ENCODE data around the gene SELENOV.
A peak's percentile ranks its signal among the peaks of the same experiment; 100 is the strongest.

The SELENOV gene

DNA sequence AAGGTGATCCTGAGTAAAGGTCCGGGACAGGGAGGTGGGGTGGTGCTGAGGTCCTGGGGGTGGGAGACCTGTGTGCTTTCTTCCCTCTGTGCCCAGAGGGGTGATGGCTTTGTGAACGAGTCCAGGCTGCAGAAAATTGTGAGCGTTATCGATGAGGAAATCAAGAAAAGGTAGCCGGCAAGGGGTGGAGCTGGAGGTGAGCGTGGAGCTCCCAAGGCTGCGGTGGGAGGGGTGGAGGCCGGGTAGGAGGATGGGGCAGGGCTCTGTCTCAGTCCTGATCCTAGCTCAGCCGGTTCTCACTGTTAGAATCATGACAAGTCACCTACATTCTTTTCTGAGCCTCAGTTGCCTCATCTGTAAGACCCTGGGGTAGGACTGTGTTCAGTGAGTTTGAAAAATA, 4.0 kb downstream of the SELENOV start:
- FAIRE-seq (no peak), DNase-seq (ENCODE audit: low spot score) (no peak)

DNA sequence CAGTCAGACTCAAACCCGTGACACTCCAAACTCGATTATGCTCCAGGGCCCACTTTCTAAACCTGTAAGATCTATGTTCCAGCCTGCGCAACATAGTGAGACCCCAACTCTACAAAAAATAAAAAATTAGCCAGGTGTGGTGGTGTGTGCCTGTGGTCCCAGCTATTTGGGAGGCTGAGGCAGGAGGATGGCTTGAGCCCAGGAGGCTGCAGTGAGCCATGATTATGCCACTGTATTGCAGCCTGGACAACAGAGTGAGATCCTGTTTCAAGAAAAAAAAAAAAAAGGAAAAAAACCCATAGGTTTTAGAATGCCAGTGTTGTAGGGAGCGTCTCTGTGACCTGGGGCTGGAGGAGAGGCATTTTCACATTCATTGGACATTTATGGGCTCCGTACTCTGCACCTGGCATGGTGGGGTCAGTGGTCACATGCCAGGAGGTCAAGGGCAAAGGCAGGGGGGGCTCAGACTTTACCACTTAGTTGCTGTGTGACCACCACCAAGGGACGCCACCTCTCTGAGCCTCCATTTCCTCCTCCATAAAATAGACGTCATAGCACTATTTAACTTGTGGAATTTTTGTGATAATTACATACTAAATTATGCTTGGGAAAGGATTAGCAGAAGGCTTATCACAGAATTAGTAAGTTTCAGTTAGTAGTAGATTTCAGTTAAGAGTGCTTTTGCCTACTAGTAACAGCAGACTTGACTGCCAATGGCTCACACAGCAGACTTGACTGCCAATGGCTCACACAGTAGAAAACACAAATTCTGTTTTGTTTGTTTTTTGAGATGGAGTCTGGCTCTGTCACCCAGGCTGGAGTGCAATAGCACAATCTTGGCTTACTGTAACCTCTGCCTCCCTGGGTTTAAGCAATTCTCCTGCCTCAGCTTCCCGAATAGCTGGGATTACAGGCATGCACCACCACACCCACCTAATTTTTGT, 5.9 kb downstream of the SELENOV start:
- no peak for FAIRE-seq

DNA sequence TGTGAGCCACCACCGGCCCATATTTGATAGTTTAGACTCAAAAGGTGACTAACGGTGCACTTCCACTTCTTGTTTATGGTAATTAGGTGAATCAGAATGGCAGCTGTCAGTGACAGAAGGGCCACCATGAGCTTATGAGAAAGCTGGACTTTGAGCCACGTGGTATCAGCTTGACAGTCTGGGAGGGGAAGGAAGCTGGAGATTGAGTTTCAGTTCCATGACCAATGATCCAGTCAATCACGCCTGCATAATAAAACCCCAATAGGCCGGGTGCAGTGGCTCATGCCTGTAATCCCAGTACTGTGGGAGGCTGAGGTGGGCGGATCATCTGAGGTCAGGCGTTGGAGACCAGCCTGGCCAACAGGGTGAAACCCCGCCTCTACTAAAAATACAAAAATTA, 9.6 kb downstream of the SELENOV start:
- no peak for DNase-seq (ENCODE audit: low spot score)
- FAIRE-seq = no peak

More for the DNA sequence above, 5.9 kb downstream of the SELENOV start:
- no peak for DNase-seq (ENCODE audit: low spot score)

DNA sequence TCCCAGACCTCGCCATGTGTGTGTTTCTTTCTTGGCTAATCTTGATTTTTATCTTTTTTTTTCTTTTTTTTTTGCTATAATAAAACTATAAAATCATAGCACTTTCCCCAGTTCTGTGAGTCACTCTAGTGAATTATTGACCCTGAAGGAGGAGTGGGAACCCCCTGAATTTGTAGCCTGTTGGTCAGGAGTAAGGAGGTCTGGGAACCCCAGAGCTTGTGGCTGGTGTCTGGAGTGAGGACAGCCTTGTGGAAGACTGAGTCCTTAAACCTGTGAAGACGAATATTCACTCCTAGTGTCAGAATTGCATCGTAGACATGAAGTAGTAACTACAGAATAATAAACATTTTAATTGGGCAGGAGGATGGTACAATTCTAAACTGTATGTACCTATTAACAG, 10.3 kb downstream of the SELENOV start:
- FAIRE-seq (no peak), DNase-seq (ENCODE audit: low spot score) (no peak)

DNA sequence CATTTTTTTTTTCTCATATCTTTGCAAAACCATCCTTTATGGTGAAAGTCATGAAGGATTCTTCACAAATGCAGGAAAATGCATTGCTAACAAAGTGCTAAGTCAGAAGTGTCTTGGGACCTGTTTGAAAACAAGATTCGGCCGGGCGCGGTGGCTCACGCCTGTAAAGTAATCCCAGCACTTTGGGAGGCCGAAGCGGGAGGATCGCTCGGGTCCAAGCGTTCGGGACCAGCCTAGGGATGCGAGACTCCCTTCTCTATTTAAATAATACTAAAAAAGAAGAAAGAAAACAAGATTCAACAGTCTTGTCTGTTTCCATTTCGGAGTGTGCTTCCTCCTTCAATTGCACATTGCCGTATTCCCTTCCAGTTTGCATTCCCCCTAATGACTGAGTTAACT, 16.9 kb downstream of the SELENOV start:
- DNase-seq (ENCODE audit: low spot score) (no peak), FAIRE-seq (no peak)

DNA sequence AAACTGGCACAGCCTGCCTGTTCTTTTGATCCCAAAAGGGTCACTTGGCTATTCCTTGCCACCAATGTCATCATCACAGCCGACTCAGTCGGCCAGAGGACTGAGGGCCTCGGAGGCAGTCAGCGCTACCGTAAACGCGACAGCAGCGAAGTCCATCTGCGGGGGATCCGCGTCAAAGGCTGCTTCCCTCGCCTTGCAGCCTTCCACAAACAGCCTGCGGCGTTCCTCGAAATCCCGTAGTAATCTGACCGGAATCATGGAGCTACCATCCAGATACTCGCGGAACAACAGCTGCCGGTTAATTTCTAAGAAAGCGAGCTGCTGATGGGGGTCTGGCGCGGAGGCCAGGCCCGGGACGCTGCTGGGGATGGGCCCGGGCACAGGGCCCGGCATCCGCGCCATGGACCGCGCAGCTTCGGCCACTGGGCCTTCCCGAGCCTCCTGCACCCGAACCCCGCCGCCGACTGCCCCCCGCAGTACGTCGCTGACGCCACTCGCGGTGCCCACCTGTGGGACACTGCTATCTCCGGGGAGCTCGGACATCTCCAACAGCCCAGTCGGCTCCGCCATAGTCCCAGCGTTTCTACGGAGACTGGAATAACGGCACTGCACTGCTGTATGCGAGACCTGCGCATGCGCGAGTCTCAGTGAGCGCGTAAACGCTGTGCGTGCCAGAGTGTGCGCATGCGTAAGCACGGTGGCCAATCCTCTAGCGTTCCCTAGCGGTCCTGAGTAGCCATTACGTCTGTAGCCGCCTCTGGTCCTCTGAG, 17.5 kb downstream of the SELENOV start, which contains the start of gene EID2B:
TSS of gene EID2B (minus strand) at position 620 of the 770 bp plus-strand sequence. CDS start at position 570, 50 bp downstream.
- DNase-seq (ENCODE audit: low spot score) = peak; percentile 97
- FAIRE-seq = peak; percentile 68

DNA sequence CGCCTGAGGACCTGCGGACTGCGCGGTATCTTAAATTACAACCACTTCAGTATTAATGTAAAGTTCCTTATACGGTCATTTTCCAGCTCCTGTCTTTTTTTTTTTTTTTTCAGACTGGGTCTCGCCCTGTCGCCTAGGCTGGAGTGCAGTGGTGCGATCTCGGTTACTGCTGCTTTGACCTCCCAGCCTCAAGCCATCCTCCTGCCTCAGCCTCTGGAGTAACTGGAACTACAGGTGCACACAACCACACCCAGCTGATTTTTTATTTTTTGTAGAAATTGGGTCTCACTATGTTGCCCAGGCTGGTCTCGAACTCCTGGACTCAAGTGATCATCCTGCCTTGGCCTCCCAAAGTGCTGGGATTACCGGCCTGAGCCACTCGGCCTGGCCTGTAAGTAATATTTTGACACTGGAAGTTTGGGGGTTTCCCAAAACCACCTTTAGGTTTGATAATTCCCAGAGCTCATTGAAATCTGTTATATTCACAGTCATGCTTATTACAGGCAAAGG, 18.1 kb downstream of the SELENOV start:
- no peak for DNase-seq (ENCODE audit: low spot score)
- FAIRE-seq = no peak

DNA sequence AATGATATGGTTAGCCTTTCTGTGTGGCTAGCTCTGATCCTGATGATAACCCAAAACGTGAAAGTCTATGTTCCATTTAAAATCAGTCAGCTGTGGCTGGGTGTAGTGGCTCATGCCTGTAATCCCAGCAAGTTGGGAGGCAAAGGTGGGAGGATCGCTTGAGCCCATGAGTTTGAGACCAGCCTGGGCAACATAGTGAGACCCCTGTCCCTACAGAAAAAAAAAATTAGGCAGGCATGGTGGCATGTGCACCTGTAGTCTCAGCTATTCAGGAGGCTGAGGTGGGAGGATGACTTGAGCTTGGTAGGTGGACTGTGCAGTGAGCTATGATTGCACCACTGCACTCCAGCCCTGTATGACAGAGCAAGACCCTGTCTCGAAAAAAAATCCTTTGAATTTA, 18.9 kb downstream of the SELENOV start:
- DNase-seq (ENCODE audit: low spot score) (no peak), FAIRE-seq (no peak)

DNA sequence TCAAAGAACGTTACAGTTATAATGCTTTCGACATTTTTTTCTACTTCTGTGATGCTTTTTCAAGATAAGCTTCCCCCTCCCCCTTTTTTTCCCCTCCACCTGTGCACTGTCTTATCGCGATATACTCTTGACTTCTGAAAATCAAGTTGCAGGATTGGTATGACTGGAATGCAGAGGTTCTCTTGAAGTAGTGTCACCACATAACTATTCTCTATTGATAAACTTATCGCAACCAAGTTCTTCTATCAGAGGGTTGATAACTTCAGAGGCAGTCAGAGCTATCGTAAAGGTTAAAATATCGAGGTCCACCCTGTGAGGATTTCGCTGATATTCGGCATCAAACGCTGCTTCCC, 24.2 kb downstream of the SELENOV start:
- FAIRE-seq (no peak), DNase-seq (ENCODE audit: low spot score) (peak; percentile 48)

DNA sequence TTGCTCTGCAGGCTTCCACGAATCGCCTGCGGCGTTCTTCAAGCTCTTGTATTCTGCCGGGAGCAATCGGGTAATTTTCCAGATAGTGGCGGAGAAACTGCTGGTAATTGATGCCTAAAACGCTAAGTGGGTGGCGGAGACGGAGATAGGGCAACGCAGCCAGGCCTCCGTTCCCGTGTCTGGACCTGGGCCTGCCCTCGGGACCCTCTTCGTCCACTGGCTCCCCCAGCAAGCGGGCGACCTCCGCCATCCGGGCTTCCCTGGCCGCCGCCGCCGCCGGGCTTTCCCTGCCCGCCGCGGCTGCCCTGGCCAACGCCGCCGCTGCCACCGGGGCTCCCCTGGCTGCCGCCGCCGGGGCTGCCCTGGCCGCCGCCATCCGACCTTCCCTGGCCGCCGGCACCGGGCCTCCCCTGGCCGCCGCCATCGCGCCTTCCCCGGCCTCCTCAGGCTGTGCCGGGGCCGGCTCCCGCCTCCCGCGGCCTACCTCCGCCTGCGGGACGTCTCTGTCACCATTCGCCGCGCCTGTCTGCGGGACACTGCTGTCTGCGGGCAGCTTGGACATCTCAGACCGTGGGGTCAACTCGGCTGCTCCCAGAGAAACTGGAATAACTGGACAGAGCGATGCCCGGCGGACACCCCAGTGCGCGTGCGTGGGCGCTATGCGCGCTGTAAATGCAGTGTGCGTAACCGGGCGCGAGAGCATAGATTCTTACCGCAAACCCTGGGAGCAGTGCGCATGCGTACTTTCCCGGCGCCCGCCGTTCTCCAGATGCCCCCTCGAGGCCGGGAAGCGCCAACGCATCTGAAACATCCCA, 24.8 kb downstream of the SELENOV start, which contains the start of gene EID2:
TSS of gene EID2 (minus strand) at position 644 of the 815 bp plus-strand sequence. CDS start at position 562, 82 bp downstream.
- DNase-seq (ENCODE audit: low spot score) (peak; percentile 95), FAIRE-seq (peak; percentile 40)

DNA sequence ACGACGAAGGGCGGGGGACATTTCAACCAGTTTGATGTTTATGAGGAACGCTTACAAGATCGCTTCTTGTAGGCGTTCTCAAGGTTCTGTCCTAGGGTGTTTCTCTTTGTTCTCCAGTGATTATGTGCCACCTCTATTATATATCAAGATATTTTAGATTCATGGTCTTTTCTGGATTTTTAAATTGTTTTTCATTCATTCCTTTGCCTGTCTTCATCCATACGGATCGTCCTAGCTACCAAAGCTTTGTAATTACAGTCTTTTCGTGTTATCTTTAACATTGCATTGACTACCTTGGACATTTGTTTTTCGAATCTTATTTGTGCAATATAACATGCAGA, 25.4 kb downstream of the SELENOV start:
- FAIRE-seq (no peak), DNase-seq (ENCODE audit: low spot score) (no peak)

DNA sequence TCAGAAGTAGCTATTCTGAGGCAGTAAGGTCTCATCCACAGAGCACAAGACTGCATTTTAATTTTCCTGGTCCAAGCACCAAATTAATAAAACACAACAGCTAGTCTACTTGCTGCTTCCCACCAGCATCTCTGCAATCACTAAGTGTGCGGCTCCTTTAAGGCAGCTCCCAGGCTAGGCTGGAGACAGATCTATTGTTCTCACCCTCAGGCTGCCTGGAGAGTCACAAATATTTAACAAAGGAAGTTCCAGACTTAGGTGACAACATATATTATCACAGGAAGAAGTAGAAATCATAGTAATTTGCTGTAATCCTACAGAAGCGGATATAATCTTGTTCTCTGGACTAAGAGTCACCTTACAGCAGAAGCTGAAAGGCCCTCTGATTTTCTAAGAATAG, 27.3 kb downstream of the SELENOV start:
- FAIRE-seq (no peak), DNase-seq (ENCODE audit: low spot score) (no peak)

DNA sequence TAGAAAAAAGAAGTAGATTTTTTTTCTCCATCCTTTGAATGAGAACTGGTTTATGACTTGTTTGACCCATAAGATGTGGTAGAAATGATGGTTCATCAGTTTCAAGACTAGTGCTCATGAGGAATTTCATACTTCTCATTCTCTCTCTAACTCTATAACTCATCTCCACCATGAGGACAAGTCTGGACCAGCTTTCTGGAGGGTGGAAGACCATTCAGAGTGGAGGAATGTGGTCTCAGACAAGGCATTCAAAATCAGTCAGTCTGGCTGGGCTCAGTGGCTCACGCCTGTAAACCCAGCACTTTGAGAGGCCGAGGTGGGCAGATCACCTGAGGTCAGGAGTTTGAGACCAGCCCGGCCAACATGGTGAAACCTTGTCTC, 28.5 kb downstream of the SELENOV start:
- no peak for FAIRE-seq
- no peak for DNase-seq (ENCODE audit: low spot score)

DNA sequence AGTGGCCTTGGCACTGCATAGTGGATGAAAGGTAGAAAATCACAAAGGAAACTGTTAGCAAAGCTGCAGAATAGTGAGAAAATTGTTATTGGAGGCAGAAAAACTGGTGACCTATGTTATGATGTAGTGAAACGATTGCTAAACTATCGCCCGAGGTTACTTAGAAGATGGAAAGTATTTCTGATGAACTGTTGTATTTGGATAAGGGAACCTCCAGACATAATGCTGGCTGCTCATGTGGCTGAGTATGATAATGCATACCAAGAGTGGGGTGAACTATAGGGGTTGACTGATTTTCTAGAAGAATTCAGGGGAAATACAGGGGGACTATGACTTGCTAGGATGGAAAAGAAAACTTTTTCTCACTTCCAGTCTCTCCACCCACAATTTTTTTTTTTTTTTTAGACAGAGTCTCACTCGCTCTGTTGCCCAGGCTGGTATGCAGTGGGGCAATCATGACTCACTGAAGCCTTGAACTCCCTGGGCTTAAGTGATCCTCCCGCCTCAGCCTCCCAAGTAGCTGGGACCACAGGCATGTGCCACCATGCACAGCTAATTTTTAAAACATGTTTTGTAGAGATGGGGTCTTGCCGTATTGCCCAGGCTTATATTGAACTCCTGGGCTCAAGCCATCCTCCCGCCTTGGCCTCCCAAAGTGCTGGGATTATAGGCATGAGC, 29.4 kb downstream of the SELENOV start:
- DNase-seq (ENCODE audit: low spot score) = no peak

DNA sequence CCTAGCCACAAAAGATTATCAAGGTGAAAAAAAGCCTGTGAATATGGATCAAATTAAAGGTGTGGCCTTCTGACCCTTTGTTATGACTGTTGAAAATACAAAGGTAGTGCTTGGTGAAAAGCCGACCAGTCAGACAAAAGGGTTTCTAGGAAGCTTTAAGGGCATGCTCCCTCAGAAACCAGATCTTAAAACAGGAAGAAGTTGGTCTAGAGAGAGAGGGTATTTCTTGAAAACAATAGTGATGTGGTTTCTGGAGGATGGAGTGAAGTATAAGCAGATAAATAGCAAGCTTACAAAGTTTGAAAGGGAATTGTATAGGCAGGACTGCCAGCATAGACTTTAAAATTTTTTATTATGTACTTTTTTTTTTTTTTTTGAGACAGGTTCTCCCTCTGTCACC, 30.0 kb downstream of the SELENOV start:
- DNase-seq (ENCODE audit: low spot score) (no peak), FAIRE-seq (no peak)

More for the DNA sequence above, 29.4 kb downstream of the SELENOV start:
- no peak for FAIRE-seq

DNA sequence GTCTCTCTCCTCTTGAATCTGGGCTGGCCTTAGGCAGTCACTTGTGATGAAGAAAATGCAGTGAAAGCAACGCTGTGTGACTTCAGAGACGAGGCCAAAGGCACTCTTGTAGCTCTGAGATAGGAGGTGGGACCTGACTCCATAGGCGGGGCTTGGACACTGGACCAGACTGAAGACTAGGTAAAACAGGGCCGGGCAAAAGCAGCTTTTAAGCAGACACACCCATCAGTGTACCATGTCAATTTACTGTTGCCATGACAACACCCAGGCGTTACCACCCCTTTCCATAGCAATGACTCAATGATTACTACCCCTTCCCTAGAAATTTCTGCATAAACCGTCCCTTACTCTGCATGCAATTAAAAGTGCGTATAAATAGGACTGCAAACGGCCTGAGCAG, 31.7 kb downstream of the SELENOV start:
- no peak for DNase-seq (ENCODE audit: low spot score)
- no peak for FAIRE-seq

DNA sequence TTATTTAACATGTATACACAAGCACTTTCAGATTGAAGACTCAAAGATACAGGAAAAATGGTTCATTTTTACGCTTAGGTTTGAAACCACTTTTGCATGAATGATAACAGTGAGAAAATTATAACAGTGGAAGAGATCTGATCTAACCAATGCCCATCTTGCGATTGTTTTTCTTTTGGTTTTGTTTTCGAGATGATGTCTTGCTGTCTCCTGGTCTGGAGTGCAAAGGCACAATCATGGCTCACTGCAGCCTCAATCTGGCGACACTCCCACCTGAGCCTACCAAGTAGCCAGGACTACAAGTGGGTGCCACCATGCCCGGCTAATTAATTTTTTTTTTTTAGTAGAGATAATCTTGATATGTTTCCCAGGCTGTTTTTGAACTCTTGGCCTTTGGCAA, 35.3 kb downstream of the SELENOV start:
- DNase-seq (ENCODE audit: low spot score) = no peak
- no peak for FAIRE-seq

DNA sequence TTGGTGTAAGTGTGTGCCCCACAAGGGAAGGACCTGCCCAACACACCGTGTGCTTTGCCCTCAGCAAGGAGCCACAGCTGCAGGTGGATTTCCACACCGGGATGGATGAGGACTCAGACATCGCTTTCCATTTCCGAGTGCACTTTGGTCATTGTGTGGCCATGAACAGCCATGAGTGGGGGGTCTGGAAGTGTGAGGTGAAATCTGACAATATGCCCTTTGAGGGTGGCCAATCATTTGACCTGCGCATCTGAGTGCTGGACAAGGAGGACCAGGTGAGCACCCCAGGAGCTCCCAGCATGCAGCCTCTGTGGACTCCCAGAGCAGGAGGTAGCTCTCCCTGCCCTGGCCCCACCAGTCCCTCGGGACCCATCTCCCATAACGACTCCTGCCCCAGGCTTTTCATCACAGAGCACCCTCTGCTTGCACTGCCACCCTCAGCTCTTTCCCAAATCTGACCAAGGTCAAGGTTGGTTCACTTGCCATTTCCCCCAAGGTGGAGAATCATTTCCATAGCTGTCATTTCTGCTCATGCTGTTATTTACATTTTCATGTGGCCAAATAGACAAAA, 38.2 kb downstream of the SELENOV start:
- FAIRE-seq (no peak), DNase-seq (ENCODE audit: low spot score) (no peak)

DNA sequence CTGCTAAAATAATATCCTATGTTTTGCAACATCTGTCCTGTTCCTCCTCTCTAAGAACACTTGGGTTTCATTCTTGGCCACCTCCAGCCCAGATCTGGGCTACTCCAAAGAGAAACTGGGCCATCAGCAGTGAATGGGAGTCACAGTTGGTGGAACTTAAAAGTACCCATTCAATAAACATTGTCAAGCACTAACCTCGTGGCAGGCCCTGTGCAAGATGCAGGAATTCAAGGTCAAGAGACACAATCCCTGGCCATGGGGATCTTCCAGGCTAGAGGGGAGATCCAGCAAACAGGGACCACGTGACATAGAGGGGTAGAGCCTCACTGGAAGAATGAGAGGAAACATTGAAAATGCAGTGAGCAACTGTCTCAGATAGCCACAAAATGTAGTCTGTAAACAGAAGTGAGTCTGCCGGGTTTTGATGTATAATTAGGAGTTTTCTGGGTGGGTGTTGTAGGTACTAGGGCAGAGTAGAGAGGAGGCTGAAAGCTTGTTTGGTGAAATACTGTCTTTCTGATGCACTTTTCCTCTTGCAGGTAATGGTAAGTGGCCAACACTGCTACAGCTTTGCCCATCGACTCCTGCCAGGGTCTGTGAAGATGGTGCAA, 39.9 kb downstream of the SELENOV start:
- FAIRE-seq (no peak), DNase-seq (ENCODE audit: low spot score) (no peak)

DNA sequence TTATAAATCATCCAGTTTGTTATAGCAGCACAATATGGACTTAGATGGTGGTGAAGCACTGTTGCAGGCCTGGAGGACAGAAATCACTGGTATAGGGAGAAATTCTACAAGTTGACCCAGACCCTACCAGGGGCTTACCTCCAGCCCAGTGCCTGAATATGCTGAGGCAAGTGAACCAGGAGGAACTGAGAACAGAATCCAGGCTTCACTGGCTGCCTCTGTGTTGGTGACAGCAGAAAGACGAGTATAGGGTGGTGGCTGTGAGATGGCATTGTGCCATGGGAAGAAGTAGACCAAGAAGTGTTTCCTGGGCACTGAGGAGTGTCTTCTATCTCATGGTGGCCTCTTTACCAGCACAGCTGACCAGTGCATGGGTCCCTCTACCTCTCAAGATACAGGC, 40.9 kb downstream of the SELENOV start:
- no peak for FAIRE-seq
- DNase-seq (ENCODE audit: low spot score) = no peak

Measured in urothelium cell line (cell line).